HG03457 (cell line): Measurements from ENCODE around the gene TMUB1.
A peak's percentile ranks its signal among the peaks of the same experiment; 100 is the strongest.

Experiments used
- ATAC-seq: cut with Tn5 transposase; IDR thresholded peaks from one replicate; pipeline ENCODE4 v1.9.1; 2021; ENCODE audit warnings: moderate number of reproducible peaks; ENCODE audit not compliant: unreplicated experiment

TMUB1 gene

GRCh38 chr7:151086802-151087244, 3.5 kb upstream of the TMUB1 start:
- no peak for ATAC-seq

DNA sequence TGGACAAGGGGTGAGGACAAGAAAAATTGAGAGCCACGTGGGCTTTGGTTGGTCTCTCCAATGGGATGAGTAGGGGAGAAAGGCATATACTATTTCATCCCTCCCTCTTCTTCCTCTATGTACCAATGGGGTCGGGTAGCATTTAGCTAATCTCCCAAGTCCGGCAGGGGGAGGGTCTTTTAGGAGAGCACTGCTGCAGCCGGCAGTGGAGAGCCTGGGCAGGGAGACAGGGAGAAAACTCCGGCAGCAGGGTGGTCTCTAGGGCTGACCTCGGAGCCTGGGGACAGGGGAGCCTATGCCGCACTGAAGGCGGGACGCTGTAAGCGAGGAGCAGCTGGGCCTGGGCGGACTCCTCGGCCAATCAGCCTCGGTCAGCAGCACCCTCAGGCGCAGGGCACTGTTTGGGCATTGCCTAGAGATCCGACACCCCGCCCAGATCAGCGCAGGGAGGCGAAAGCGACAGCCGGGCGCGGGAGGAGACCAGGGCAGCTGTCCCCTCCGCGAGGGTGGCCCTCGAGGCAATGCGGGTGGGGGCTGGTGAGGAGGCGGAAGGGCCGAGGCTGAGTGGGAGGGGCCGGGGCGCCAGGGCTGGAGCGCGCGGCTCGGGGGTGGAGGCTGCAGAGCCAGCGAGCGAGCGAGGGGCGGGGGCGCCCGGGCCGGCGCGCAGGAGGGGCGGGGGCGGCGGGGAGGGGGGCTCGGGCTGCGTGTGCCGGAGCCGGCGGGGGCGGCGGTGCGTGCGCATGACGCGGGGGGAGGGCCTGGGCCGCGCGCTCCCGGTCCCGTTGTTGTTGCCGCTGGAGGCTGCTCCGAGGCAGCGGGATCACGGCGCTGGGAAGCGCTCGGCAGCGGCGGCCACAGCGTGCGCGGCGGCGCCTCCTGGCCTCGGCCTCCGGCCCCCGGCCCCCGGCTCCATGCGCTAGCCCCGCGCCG, 2.7 kb upstream of the TMUB1 start, which contains the start of gene AGAP3:
Gene AGAP3 (plus strand): TSS at position 785 of the 930 bp plus-strand sequence. CDS start 267 bp downstream, outside the sequence.
- ATAC-seq = peak; percentile 30

DNA sequence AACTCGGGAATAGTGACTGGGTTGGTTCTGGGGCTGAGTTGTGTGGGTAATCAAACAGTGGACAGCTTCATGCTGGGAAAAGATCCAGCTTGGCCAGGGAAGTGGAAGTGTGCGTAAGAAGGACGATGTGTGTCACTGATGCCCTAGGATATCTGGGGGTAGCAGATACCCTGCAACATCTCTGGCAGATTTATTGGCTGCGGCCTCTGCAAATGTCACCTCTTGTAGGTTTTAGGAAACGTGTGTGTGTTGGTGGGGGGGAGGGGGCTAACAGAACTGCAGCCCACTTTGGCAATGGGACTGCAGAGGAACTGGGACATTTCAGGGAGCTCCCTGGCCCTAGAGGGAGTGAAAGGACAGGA, 2.0 kb upstream of the TMUB1 start:
- no peak for ATAC-seq

- no peak for ATAC-seq
Measured at GRCh38 chr7:151083824-151084160, 499 bp upstream of the TMUB1 start.

GRCh38 chr7:151082141-151083070, 887 bp downstream of the TMUB1 start:
- ATAC-seq = no peak

- ATAC-seq = no peak
Measured at GRCh38 chr7:151081170-151082101, 1.9 kb downstream of the TMUB1 start.

GRCh38 chr7:151080522-151081169, 2.6 kb downstream of the TMUB1 start, which contains the start of gene FASTK:
Gene FASTK, minus strand, starts transcription at chr7:151080809. Its CDS starts 43 bp downstream, at chr7:151080766.
- ATAC-seq = peak; percentile 53

DNA sequence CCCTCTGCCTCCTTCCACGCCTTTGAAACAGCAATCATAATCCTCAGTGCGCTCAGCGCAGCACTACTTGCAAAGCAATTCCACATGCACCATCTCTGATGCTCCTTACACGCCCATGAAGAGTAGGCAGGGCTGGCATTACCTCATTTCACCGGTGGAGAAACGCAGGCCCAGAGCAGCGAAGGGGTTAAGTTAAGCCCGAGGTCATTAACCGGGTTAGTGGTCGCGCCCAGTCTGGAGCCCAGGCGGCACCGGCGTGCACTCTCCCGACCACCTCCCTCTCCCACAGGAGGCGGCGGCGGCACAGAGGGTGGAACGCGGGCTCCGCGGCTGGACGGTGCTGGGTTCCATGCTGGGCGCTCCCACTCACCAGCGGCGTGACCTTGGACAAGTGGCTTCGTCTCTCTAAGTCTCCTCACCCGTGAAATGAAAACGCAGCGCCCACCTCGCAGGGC, 3.2 kb downstream of the TMUB1 start:
- no peak for ATAC-seq

GRCh38 chr7:151079199-151079910, 3.9 kb downstream of the TMUB1 start:
- no peak for ATAC-seq

GRCh38 chr7:151078233-151079040, 4.9 kb downstream of the TMUB1 start:
- ATAC-seq = no peak

DNA sequence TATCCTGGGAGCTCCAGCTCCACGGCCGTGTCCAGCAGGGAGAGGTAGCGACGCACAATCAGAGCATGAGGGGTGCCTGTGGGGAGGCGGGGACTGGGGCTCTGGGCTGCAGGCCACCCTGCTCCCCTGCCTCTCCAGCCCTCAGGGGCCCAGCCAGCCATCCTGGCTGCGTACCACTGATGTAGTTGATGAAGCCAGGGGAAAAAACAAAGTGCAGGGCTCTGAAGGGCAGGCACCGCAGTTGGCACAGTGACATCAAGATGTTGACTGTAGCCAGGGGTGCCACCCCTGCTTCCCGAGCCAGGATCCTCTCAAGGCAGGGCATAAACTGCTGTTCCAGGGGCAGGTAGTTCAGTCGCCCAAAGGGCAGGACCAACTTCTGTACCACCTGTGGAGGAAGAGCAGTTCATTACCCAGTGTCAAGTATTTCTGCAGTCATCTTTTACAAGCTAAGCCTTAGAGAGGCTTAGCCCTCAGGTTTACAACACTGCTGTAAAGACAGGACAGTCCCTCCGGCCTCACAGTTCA, 5.5 kb downstream of the TMUB1 start:
- ATAC-seq = no peak

DNA sequence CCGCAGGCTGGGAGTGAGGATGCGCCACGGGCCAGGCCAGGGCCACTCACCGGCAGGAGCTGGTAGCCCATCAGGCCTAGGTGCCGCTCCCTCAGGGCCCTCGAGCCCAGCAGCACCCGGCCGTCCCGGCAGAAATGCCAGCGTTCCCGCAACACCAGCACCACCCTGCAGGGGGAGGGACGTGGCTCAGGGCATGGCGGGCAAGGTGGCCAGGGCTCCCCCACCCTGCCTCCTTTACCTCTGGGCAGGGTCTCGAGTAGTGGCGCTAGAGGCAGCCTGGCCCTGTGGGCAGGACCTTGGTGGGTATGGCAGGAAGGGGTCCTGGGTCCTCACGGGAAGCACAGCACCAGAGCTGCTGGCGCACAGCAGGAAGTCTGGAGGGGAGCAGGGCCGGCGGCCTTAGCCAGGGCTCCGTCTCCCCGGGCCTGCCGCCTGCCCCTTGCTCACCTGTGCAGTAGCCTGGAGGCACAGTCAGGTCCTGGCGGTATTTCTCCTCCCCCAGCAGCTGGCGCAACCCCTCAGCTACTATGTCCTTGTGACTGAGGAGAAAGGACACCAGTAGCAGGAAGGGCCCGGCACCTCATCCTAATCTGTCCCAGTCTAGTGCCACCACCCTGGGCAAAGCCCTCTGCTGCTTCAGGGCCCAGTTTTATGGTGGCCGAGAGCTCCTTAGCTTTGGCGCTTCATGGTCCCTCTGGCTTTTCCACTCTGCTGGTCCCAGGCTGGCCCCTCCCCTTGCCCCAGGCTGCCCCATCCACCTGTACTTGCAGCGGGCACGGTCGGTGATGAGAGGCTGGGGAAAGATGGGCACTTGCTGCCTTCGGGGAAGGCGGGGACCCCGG, 6.2 kb downstream of the TMUB1 start:
- no peak for ATAC-seq

GRCh38 chr7:151075978-151076426, 7.3 kb downstream of the TMUB1 start:
- no peak for ATAC-seq

GRCh38 chr7:151075662-151075971, 7.7 kb downstream of the TMUB1 start:
- ATAC-seq = no peak

DNA sequence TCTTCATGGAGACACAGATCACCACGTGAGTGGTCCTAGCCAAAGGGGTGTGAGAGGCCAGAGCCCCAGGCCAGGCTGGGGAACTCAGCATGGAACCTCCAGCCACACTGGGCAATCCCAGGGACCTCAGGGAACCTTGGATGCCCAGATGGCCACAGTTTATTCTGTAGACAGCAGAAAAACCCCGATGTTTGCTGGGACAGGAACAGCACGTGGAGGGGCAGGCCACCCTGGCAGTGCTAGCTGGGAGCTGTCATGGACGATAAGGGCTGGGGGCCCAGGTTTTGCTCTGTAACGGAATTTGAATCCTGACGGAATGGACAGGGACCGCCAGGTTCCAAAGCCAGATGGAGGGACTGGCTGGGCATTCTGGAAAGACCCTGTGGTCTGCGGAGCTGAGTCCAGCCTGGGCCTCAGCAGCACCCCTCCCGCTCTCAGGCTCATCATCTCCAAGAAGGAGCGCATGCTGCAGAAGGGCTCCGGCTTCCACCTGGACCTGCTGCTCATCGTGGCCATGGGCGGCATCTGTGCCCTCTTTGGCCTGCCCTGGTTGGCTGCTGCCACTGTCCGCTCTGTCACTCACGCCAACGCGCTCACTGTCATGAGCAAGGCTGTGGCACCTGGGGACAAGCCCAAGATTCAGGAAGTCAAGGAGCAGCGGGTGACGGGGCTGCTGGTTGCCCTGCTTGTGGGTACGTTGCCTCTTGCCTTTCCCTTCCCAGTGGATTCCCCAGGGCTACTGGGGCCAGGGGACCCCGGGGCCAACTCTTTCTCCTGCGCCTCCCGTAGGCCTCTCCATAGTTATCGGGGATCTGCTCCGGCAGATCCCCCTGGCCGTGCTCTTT, 8.3 kb downstream of the TMUB1 start:
- ATAC-seq = no peak

GRCh38 chr7:151073990-151074389, 9.3 kb downstream of the TMUB1 start:
- ATAC-seq = no peak
